ENCODE data around the gene TRIM59.

The TRIM59 gene

DNA sequence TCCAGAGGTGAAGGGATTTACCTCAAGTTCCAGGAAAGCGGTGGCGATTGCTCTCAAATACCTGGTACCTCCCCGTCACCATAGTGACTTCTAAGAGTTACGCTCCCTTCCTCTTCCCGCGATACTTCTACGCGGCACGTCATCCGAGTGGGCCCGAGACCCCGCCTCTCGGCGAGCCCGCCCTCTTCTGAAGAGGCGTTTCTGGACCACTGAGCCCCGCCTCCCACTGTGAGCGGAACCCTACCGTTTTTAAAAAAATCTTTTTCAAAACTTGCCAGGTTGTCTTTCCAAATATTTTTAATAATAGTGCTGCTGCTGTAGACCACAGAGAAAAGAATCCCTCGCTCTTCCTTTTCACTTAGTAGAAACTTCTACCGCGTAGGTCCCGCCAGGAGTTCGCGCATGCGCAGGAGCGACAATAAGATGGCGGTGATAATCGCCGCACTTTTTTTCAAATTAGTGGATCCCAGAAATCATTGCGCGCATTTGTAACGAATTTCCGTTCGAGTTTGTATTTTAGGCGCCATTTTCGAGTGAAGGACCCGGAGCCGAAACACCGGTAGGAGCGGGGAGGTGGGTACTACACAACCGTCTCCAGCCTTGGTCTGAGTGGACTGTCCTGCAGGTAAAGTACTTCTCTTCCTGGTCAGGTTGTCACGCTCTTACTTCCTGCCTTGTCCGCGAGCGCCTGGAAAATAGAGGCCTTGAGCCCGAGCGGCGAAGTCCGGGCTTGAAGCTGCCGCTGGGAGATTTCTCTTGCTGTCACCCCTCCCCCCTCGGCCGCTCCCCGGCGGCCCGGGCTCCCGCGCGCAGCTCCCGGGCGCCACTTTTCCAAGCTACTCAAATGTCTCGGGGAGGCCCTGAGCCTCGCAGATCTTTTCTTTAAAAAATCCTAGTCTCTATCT, 50.2 kb downstream of the TRIM59 start, which contains the start of the genes IFT80 and SMC4:
Gene IFT80, minus strand, starts transcription at position 101 of the 905 bp plus-strand sequence. CDS start 14,625 bp downstream, outside the sequence.
Gene SMC4, plus strand, starts transcription at position 526 of the 905 bp plus-strand sequence. CDS start 1,177 bp downstream, outside the sequence.
- TF ChIP-seq TAF1 (IDR thresholded peaks at IDR 0.05; ENCODE audit: borderline replicate concordance, insufficient read depth, low read length) (peak; percentile 71; the same call in 1 of the 2 replicates), FOXP2 (optimal IDR thresholded peaks at IDR 0.05; ENCODE audit: borderline replicate concordance, extremely low read depth, extremely low read length, insufficient read depth) (no peak), POLR2AphosphoS5 (IDR thresholded peaks at IDR 0.05; ENCODE audit: low read depth, low read length) (peak; percentile 92), SIN3A (IDR thresholded peaks at IDR 0.05; ENCODE audit: borderline replicate concordance, insufficient read depth, low read length) (peak; percentile 80; the same call in 1 of the 2 replicates)
- TF ChIP-seq, protein P1, sequence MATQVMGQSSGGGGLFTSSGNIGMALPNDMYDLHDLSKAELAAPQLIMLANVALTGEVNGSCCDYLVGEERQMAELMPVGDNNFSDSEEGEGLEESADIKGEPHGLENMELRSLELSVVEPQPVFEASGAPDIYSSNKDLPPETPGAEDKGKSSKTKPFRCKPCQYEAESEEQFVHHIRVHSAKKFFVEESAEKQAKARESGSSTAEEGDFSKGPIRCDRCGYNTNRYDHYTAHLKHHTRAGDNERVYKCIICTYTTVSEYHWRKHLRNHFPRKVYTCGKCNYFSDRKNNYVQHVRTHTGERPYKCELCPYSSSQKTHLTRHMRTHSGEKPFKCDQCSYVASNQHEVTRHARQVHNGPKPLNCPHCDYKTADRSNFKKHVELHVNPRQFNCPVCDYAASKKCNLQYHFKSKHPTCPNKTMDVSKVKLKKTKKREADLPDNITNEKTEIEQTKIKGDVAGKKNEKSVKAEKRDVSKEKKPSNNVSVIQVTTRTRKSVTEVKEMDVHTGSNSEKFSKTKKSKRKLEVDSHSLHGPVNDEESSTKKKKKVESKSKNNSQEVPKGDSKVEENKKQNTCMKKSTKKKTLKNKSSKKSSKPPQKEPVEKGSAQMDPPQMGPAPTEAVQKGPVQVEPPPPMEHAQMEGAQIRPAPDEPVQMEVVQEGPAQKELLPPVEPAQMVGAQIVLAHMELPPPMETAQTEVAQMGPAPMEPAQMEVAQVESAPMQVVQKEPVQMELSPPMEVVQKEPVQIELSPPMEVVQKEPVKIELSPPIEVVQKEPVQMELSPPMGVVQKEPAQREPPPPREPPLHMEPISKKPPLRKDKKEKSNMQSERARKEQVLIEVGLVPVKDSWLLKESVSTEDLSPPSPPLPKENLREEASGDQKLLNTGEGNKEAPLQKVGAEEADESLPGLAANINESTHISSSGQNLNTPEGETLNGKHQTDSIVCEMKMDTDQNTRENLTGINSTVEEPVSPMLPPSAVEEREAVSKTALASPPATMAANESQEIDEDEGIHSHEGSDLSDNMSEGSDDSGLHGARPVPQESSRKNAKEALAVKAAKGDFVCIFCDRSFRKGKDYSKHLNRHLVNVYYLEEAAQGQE (IDR thresholded peaks at IDR 0.05; ENCODE audit: insufficient read depth in 1 of 2, low read depth in 2 of 2, low read length in 2 of 2) = peak in 1 of 2 experiments; percentile 48; a peak in 1 of 4 replicates

DNA sequence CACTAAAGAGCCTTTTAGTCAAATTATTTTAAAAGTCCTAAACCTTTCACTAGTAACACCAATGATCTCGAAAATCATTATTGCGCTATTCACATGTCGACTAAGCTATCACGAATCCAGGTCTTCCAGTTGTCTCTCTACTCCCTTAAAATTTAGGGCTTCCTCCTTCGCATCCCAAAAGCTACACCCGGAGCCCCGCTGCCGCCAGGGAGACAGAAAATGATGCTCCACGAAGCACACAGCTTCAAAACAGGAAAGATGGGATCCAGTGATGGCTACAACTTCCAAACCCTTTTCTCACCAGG, 50.8 kb downstream of the TRIM59 start:
- TF ChIP-seq, protein P1 (IDR thresholded peaks at IDR 0.05; ENCODE audit: insufficient read depth in 1 of 2, low read depth in 2 of 2, low read length in 2 of 2) = no peak
- TF ChIP-seq SIN3A (IDR thresholded peaks at IDR 0.05; ENCODE audit: borderline replicate concordance, insufficient read depth, low read length) = no peak

DNA sequence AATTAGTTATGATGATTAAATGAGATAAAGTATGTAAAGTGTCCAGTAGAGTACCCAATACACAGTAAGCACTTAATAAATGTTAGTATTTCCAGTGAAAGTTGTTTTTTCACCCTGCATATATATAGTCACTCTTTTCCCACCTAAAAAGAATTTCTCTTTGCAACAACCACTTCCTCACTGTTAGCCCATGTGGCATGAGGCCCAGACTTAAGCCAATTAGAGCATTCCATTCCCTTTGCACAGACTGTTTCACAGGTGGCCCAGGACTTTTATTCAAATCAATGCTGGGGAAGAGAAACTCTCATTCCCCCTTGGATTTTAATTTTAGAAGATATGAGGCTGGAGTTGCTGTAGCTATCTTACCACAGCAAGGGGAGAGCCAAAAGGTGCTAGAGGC, 54.3 kb downstream of the TRIM59 start:
- TF ChIP-seq FOXP2 (optimal IDR thresholded peaks at IDR 0.05; ENCODE audit: borderline replicate concordance, extremely low read depth, extremely low read length, insufficient read depth) (no peak), SIN3A (IDR thresholded peaks at IDR 0.05; ENCODE audit: borderline replicate concordance, insufficient read depth, low read length) (no peak), POLR2AphosphoS5 (IDR thresholded peaks at IDR 0.05; ENCODE audit: low read depth, low read length) (no peak), TAF1 (IDR thresholded peaks at IDR 0.05; ENCODE audit: borderline replicate concordance, insufficient read depth, low read length) (no peak)
- TF ChIP-seq, protein P1 (IDR thresholded peaks at IDR 0.05; ENCODE audit: insufficient read depth in 1 of 2, low read depth in 2 of 2, low read length in 2 of 2) = no peak

DNA sequence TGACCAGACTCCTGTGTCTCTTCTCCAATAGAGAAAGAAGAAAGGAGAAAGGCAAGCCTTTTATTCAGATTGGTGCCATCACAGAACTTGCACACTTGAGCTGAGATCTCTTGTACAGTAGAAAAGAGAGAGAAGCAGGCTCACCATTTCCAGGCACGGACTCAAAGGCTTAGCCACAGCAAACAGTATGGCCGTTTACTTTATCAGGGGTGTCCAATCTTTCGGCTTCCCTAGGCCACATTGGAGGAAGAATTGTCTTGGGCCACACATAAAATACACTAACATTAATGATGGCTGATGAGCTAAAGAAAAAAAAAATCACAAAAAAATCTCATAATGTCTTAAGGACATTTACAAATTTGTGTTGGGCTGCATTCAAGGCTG, 55.6 kb downstream of the TRIM59 start:
- TF ChIP-seq FOXP2 (optimal IDR thresholded peaks at IDR 0.05; ENCODE audit: borderline replicate concordance, extremely low read depth, extremely low read length, insufficient read depth) = no peak
- TF ChIP-seq, protein P1 (IDR thresholded peaks at IDR 0.05; ENCODE audit: insufficient read depth in 1 of 2, low read depth in 2 of 2, low read length in 2 of 2) = no peak
- no peak for TF ChIP-seq TAF1 (IDR thresholded peaks at IDR 0.05; ENCODE audit: borderline replicate concordance, insufficient read depth, low read length)
- no peak for TF ChIP-seq SIN3A (IDR thresholded peaks at IDR 0.05; ENCODE audit: borderline replicate concordance, insufficient read depth, low read length)
- TF ChIP-seq POLR2AphosphoS5 (IDR thresholded peaks at IDR 0.05; ENCODE audit: low read depth, low read length) = no peak

Data from PFSK-1 (cell line).